Prostate gland (tissue), 2 donors: ENCODE results near the gene CCSER2. TPM values are rescaled to one million over a fixed set of nuclear protein-coding genes. Genes with fewer than 3 reads are reported as not detected.
A peak's percentile ranks its signal among the peaks of the same experiment; 100 is the strongest.

Experiments used
- DNase-seq: peaks from one replicate; pipeline ENCODE4 v3.0.0-alpha.2; 2019; ENCODE audit warnings: low spot score
- H3K27ac ChIP-seq, 2 donors: fragments of 200-600 bp; sonication (generic); 2 replicates each; pipeline ENCODE4 v1.5.1; 2017 to 2019
- H3K27me3 ChIP-seq: fragments of 200-600 bp; sonication (generic); replicated peaks from 2 replicates; pipeline ENCODE4 v1.5.1; 2019; ENCODE audit not compliant: insufficient read depth
- H3K36me3 ChIP-seq, 2 donors: fragments of 200-600 bp; sonication (generic); 1 replicate in 1 of 2; 2 replicates in 1 of 2; pipeline versions ENCODE4 v1.5.1 to v1.8.1; 2017 to 2019
- H3K4me1 ChIP-seq: fragments of 200-600 bp; sonication (generic); replicated peaks from 2 replicates; pipeline ENCODE4 v1.5.1; 2019
- H3K4me3 ChIP-seq, 2 donors: fragments of 200-600 bp; sonication (generic); 2 replicates each; pipeline ENCODE4 v1.5.1; 2017 to 2019
- H3K9me3 ChIP-seq: fragments of 200-600 bp; sonication (generic); 2 replicates; pipeline ENCODE4 v1.5.1; 2017
- POLR2A ChIP-seq: fragments of 450-650 bp; IDR thresholded peaks from one replicate; pipeline ENCODE4 v1.6.1; 2016; ENCODE audit warnings: antibody characterized with exemption, mild to moderate bottlenecking
- POLR2AphosphoS5 ChIP-seq: sonication (generic); formaldehyde crosslinking; IDR thresholded peaks from one replicate; pipeline ENCODE4 v1.6.1; 2017; ENCODE audit warnings: antibody characterized with exemption
- WGBS: methylation state at CpG from one replicate; pipeline ENCODE4 v1.1.5; 2018; 5-methylcytosine and 5-hydroxymethylcytosine counted together
- intact Hi-C: fragments of 100-400 bp; cut with DNase I; formaldehyde crosslinking; loops from one replicate; pipeline ENCODE4 v1.14.2; 2022
- total RNA-seq, 2 donors: library from RNA; depleted of rRNA; stranded (reverse); fragments of >200 nt; gene quantifications; one replicate each; pipeline ENCODE4 v1.1.0, GENCODE V29; 2016
- TF ChIP-seq, protein P1 (sequence below), 4 experiments: fragments of 200-600 bp in 2 of 4; fragments of 450-650 bp in 2 of 4; sonication (generic) in 2 of 4; IDR thresholded peaks; 1 replicate in 3 of 4; 2 replicates in 1 of 4; pipeline ENCODE4 v1.5.1; 2016 to 2019; ENCODE audit warnings: antibody characterized with exemption in 4 of 4, mild to moderate bottlenecking in 2 of 4, moderate library complexity in 2 of 4

CCSER2 gene
- total RNA-seq, 2 donors from 2014 or later, result 30.4 to 53.6 TPM

DNA sequence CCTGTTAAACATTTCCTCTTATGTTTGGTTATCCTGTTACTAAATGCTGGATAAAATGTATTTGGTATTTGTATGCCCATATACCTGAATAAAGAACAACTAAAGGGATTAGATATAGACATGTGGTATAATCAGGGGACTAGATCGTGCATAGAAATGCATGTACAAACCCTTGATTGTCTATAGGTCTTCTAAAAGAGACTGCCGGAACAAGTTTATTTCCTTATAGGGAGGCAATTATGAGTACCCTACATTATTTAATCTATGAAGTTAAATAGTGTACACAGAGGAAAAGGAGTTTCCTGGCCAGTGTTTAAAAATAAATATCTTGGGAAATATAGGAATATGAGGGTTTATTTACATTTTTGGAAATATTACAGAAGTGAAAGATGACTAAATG, 44.6 kb downstream of the CCSER2 start:
- H3K27ac ChIP-seq, result no peak overlapping the region
- 72% methylated on average over 2 of the region's 2 CpGs for WGBS
- no peaks in the 10 kb centered on the region for H3K4me1 ChIP-seq
- H3K4me3 ChIP-seq, result no peak overlapping the region
- no peak for DNase-seq
- intact Hi-C loops, result no loop called here
- TF ChIP-seq, protein P1, sequence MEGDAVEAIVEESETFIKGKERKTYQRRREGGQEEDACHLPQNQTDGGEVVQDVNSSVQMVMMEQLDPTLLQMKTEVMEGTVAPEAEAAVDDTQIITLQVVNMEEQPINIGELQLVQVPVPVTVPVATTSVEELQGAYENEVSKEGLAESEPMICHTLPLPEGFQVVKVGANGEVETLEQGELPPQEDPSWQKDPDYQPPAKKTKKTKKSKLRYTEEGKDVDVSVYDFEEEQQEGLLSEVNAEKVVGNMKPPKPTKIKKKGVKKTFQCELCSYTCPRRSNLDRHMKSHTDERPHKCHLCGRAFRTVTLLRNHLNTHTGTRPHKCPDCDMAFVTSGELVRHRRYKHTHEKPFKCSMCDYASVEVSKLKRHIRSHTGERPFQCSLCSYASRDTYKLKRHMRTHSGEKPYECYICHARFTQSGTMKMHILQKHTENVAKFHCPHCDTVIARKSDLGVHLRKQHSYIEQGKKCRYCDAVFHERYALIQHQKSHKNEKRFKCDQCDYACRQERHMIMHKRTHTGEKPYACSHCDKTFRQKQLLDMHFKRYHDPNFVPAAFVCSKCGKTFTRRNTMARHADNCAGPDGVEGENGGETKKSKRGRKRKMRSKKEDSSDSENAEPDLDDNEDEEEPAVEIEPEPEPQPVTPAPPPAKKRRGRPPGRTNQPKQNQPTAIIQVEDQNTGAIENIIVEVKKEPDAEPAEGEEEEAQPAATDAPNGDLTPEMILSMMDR (IDR thresholded peaks at IDR 0.05), result no peak
- TF ChIP-seq POLR2A (no peak), POLR2AphosphoS5 (no peak)
- H3K9me3 ChIP-seq, result no peaks in the 10 kb centered on the region
- no peaks in the 10 kb centered on the region for H3K36me3 ChIP-seq
- H3K27me3 ChIP-seq, result no peaks in the 10 kb centered on the region

- WGBS, result 54% methylated on average over 2 of the region's 2 CpGs
- TF ChIP-seq POLR2A, result no peak
- TF ChIP-seq, protein P1 (IDR thresholded peaks at IDR 0.05), result no peak
- TF ChIP-seq POLR2AphosphoS5, result no peak
- intact Hi-C loops, result no loop called here
- Histone ChIP-seq H3K9me3 (no peaks in the 10 kb centered on the region), H3K4me1 (no peaks in the 10 kb centered on the region), H3K4me3 (no peak overlapping the region), H3K36me3 (no peaks in the 10 kb centered on the region), H3K27me3 (no peaks in the 10 kb centered on the region), H3K27ac (no peak overlapping the region)
- DNase-seq, result no peak
Observed at GRCh38 chr10:84374455-84374854, 46.1 kb downstream of the CCSER2 start.

GRCh38 chr10:84375011-84375410, 46.6 kb downstream of the CCSER2 start:
- Histone ChIP-seq H3K4me1 (no peaks in the 10 kb centered on the region), H3K36me3 (no peaks in the 10 kb centered on the region), H3K4me3 (no peak overlapping the region), H3K9me3 (no peaks in the 10 kb centered on the region), H3K27ac (no peak overlapping the region), H3K27me3 (no peaks in the 10 kb centered on the region)
- DNase-seq, result peak; percentile 59
- no peak for TF ChIP-seq POLR2A
- TF ChIP-seq, protein P1 (IDR thresholded peaks at IDR 0.05), result peak; percentile 55 to 86 (median 84)
- peak; percentile 26 for TF ChIP-seq POLR2AphosphoS5
- intact Hi-C loops, result loop anchor here (1.0 to 5.0 kb wide), 2 partner anchors 108 to 162 kb away; no protein-coding TSS in a partner anchor

DNA sequence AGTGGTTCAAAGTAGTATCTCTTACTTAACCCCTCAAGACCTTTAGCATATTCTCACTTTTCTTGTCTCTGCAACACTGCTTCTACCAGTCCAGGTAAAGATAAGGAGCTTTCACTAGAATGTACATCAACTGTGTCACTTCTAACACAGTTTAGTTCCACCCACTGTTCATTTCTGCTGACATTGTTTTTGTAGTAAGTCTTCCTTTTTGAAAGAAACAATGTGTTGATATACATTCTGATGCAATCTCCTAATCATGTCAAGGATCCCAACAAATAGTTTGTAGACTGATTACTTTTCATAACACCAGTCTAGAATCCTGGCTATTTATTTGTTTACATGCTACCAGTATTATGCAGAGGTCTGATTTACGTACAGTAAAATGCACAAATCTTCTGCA, 47.5 kb downstream of the CCSER2 start:
- DNase-seq, result no peak
- Histone ChIP-seq H3K4me3 (no peak overlapping the region), H3K27ac (no peak overlapping the region), H3K4me1 (no peaks in the 10 kb centered on the region), H3K36me3 (no peaks in the 10 kb centered on the region), H3K9me3 (no peaks in the 10 kb centered on the region), H3K27me3 (no peaks in the 10 kb centered on the region)
- TF ChIP-seq POLR2A, result no peak
- TF ChIP-seq, protein P1 (IDR thresholded peaks at IDR 0.05), result no peak
- TF ChIP-seq POLR2AphosphoS5, result no peak
- 92% methylated on average over 1 of the region's 1 CpG for WGBS
- intact Hi-C loops, result loop anchor here (1.0 to 5.0 kb wide), 2 partner anchors 109 to 161 kb away; no protein-coding TSS in a partner anchor

- no peak for TF ChIP-seq POLR2A
- no peak for TF ChIP-seq POLR2AphosphoS5
- TF ChIP-seq, protein P1 (IDR thresholded peaks at IDR 0.05), result no peak
- H3K27me3 ChIP-seq, result no peaks in the 10 kb centered on the region
- H3K27ac ChIP-seq, result no peak overlapping the region
- H3K36me3 ChIP-seq, result no peaks in the 10 kb centered on the region
- H3K9me3 ChIP-seq, result no peaks in the 10 kb centered on the region
- no peak for DNase-seq
- intact Hi-C loops, result no loop called here
- H3K4me3 ChIP-seq, result no peak overlapping the region
- H3K4me1 ChIP-seq, result no peaks in the 10 kb centered on the region
- 80% methylated on average over 1 of the region's 1 CpG for WGBS
Observed at GRCh38 chr10:84388148-84388547, 59.8 kb downstream of the CCSER2 start.
